ENCODE results near the gene COQ4.

The COQ4 gene

GRCh38 chr9:128358861-128359260, 36.2 kb downstream of the COQ4 start:
- no peak overlapping the region for H2AFZ ChIP-seq (ENCODE audit: low read length)
- DNase-seq, result no peak
- H3K4me1 ChIP-seq (ENCODE audit: low read length), result no peaks in the 10 kb centered on the region
- H4K20me1 ChIP-seq (ENCODE audit: insufficient read depth, low read length), result no peaks in the 10 kb centered on the region
- H3K4me3 ChIP-seq (ENCODE audit: low read length), result no peak overlapping the region
- H3K4me2 ChIP-seq (ENCODE audit: low read depth, low read length), result no peak overlapping the region
- TF ChIP-seq CTCF (IDR thresholded peaks at IDR 0.05; ENCODE audit: low read length) (no peak), EZH2phosphoT487 (IDR thresholded peaks at IDR 0.05; ENCODE audit: low read length) (no peak), EZH2 (optimal IDR thresholded peaks at IDR 0.05; ENCODE audit: low read depth, low read length) (no peak)
- H3K27ac ChIP-seq (ENCODE audit: low read length), result no peak overlapping the region
- no peaks in the 10 kb centered on the region for H3K9me3 ChIP-seq (replicated peaks; ENCODE audit: insufficient read depth, low read length)
- H3K79me2 ChIP-seq (ENCODE audit: low read length), result no peaks in the 10 kb centered on the region
- no peaks in the 10 kb centered on the region for H3K9me2 ChIP-seq (replicated peaks; ENCODE audit: insufficient read depth, low read length)
- no peaks in the 10 kb centered on the region for H3K27me3 ChIP-seq (replicated peaks; ENCODE audit: insufficient read depth, low read length)
- no peak overlapping the region for H3K9ac ChIP-seq (ENCODE audit: low read length)
- H3K36me3 ChIP-seq (replicated peaks; ENCODE audit: insufficient read depth, low read length), result no peaks in the 10 kb centered on the region
- no peaks in the 10 kb centered on the region for H3F3A ChIP-seq (ENCODE audit: insufficient read depth, low read length)

- Histone ChIP-seq H2AFZ (ENCODE audit: low read length) (no peak overlapping the region), H4K20me1 (ENCODE audit: insufficient read depth, low read length) (no peaks in the 10 kb centered on the region), H3K9me3 (replicated peaks; ENCODE audit: insufficient read depth, low read length) (no peaks in the 10 kb centered on the region), H3K9ac (ENCODE audit: low read length) (no peak overlapping the region), H3K27ac (ENCODE audit: low read length) (no peak overlapping the region), H3K4me2 (ENCODE audit: low read depth, low read length) (no peak overlapping the region), H3K4me1 (ENCODE audit: low read length) (no peaks in the 10 kb centered on the region), H3K79me2 (ENCODE audit: low read length) (no peaks in the 10 kb centered on the region), H3K4me3 (ENCODE audit: low read length) (no peak overlapping the region), H3K36me3 (replicated peaks; ENCODE audit: insufficient read depth, low read length) (no peaks in the 10 kb centered on the region), H3K27me3 (replicated peaks; ENCODE audit: insufficient read depth, low read length) (no peaks in the 10 kb centered on the region), H3K9me2 (replicated peaks; ENCODE audit: insufficient read depth, low read length) (no peaks in the 10 kb centered on the region), H3F3A (ENCODE audit: insufficient read depth, low read length) (no peaks in the 10 kb centered on the region)
- DNase-seq, result no peak
- no peak for TF ChIP-seq EZH2 (optimal IDR thresholded peaks at IDR 0.05; ENCODE audit: low read depth, low read length)
- no peak for TF ChIP-seq CTCF (IDR thresholded peaks at IDR 0.05; ENCODE audit: low read length)
- TF ChIP-seq EZH2phosphoT487 (IDR thresholded peaks at IDR 0.05; ENCODE audit: low read length), result no peak
These were observed 38.2 kb downstream of the COQ4 start for GRCh38 chr9:128360826-128361225.

- no peak for TF ChIP-seq EZH2phosphoT487 (IDR thresholded peaks at IDR 0.05; ENCODE audit: low read length)
- TF ChIP-seq CTCF (IDR thresholded peaks at IDR 0.05; ENCODE audit: low read length), result no peak
- TF ChIP-seq EZH2 (optimal IDR thresholded peaks at IDR 0.05; ENCODE audit: low read depth, low read length), result no peak
- H3K27me3 ChIP-seq (replicated peaks; ENCODE audit: insufficient read depth, low read length), result no peaks in the 10 kb centered on the region
- H3K4me1 ChIP-seq (ENCODE audit: low read length), result no peaks in the 10 kb centered on the region
- H3K4me2 ChIP-seq (ENCODE audit: low read depth, low read length), result peak overlapping the region; percentile 71
- no peaks in the 10 kb centered on the region for H3K36me3 ChIP-seq (replicated peaks; ENCODE audit: insufficient read depth, low read length)
- H3F3A ChIP-seq (ENCODE audit: insufficient read depth, low read length), result no peaks in the 10 kb centered on the region
- H3K4me3 ChIP-seq (ENCODE audit: low read length), result peak overlapping the region; percentile 53; the same call in 1 of the 2 replicates
- no peaks in the 10 kb centered on the region for H3K9me2 ChIP-seq (replicated peaks; ENCODE audit: insufficient read depth, low read length)
- H3K9me3 ChIP-seq (replicated peaks; ENCODE audit: insufficient read depth, low read length), result no peaks in the 10 kb centered on the region
- no peaks in the 10 kb centered on the region for H3K79me2 ChIP-seq (ENCODE audit: low read length)
- no peak overlapping the region for H3K9ac ChIP-seq (ENCODE audit: low read length)
- H4K20me1 ChIP-seq (ENCODE audit: insufficient read depth, low read length), result no peaks in the 10 kb centered on the region
- peak overlapping the region; percentile 78 for H2AFZ ChIP-seq (ENCODE audit: low read length)
- H3K27ac ChIP-seq (ENCODE audit: low read length), result no peak overlapping the region
- DNase-seq, result no peak
These were observed 38.8 kb downstream of the COQ4 start for GRCh38 chr9:128361296-128361985.

Data from MM.1S (cell line).